GM23338 (cell line): ENCODE data around the gene SYNDIG1. TPM values are rescaled to one million over a fixed set of nuclear protein-coding genes. Genes with fewer than 3 reads are reported as not detected.

Experiments used
- ATAC-seq: fragments of 200-7000 bp; cut with Tn5 transposase; 3 replicates; pipeline ENCODE4 v1.9.1; 2020
- DNase-seq: peaks from one replicate; pipeline ENCODE4 v3.0.0-alpha.2; 2015; ENCODE audit warnings: low spot score
- H2AFZ ChIP-seq: fragments of 200-600 bp; sonication (generic); 2 replicates; pipeline ENCODE4 v1.8.0; 2016; ENCODE audit warnings: antibody characterized with exemption, mild to moderate bottlenecking, moderate library complexity
- H3F3A ChIP-seq: fragments of 200-600 bp; sonication (generic); replicated peaks from 2 replicates; pipeline ENCODE4 v1.8.0; 2017; ENCODE audit warnings: antibody characterized with exemption, mixed run types, low read depth
- H3K27ac ChIP-seq: fragments of 200-600 bp; sonication (generic); 2 replicates; pipeline ENCODE4 v1.6.1; 2016; ENCODE audit warnings: low read depth
- H3K27me3 ChIP-seq: fragments of 200-600 bp; sonication (generic); 2 replicates; pipeline ENCODE4 v1.8.0; 2016; ENCODE audit warnings: mild to moderate bottlenecking, mixed run types, moderate library complexity; ENCODE audit not compliant: insufficient read depth
- H3K36me3 ChIP-seq: fragments of 200-600 bp; sonication (generic); 2 replicates; pipeline ENCODE4 v1.8.0; 2016; ENCODE audit warnings: mild to moderate bottlenecking; ENCODE audit not compliant: insufficient read depth
- H3K4me1 ChIP-seq: fragments of 200-600 bp; sonication (generic); 2 replicates; pipeline ENCODE4 v1.8.0; 2016; ENCODE audit warnings: mild to moderate bottlenecking, moderate library complexity; ENCODE audit not compliant: insufficient read depth
- H3K4me2 ChIP-seq: fragments of 200-600 bp; sonication (generic); 2 replicates; pipeline ENCODE4 v1.7.1; 2017; ENCODE audit warnings: mixed run types
- H3K4me3 ChIP-seq: fragments of 200-600 bp; sonication (generic); 2 replicates; pipeline ENCODE4 v1.6.1; 2016; ENCODE audit warnings: mixed run types
- H3K79me2 ChIP-seq: fragments of 200-600 bp; sonication (generic); replicated peaks from 2 replicates; pipeline ENCODE4 v1.8.0; 2017; ENCODE audit warnings: mild to moderate bottlenecking; ENCODE audit not compliant: insufficient read depth
- H3K9me2 ChIP-seq: fragments of 200-600 bp; sonication (generic); 2 replicates; pipeline ENCODE4 v1.8.0; 2017; ENCODE audit not compliant: insufficient read depth
- H4K20me1 ChIP-seq: fragments of 200-600 bp; sonication (generic); replicated peaks from 2 replicates; pipeline ENCODE4 v1.8.0; 2017; ENCODE audit warnings: mild to moderate bottlenecking; ENCODE audit not compliant: insufficient read depth
- H3K27ac Mint-ChIP-seq: 2 replicates; pipeline ENCODE4 v1.8.0; 2020; ENCODE audit warnings: inconsistent platforms, mild to moderate bottlenecking, moderate library complexity, mixed read lengths
- H3K27me3 Mint-ChIP-seq: 3 replicates; pipeline ENCODE4 v1.8.0; 2022; ENCODE audit warnings: low read depth, mild to moderate bottlenecking, moderate library complexity, mixed read lengths, inconsistent platforms; ENCODE audit not compliant: insufficient read depth, poor library complexity
- H3K36me3 Mint-ChIP-seq: 3 replicates; pipeline ENCODE4 v1.8.0; 2021; ENCODE audit warnings: low read depth, mild to moderate bottlenecking, inconsistent platforms, moderate library complexity, mixed read lengths
- H3K4me1 Mint-ChIP-seq: 3 replicates; pipeline ENCODE4 v1.8.0; 2020; ENCODE audit warnings: mild to moderate bottlenecking, inconsistent platforms, mixed read lengths
- H3K4me3 Mint-ChIP-seq: 3 replicates; pipeline ENCODE4 v1.8.0; 2021; ENCODE audit warnings: moderate library complexity, mild to moderate bottlenecking, inconsistent platforms, mixed read lengths
- H3K9me3 Mint-ChIP-seq: 3 replicates; pipeline ENCODE4 v1.8.0; 2020; ENCODE audit warnings: moderate library complexity, mild to moderate bottlenecking, inconsistent platforms, mixed read lengths
- CREB1 ChIP-seq: fragments of 250-450 bp; sonication (Bioruptor Pico); IDR thresholded peaks from 2 replicates; pipeline ENCODE4 v1.5.0; 2020; ENCODE audit warnings: low read depth, mild to moderate bottlenecking, moderate library complexity
- EZH2 ChIP-seq: fragments of 200-600 bp; sonication (generic); IDR thresholded peaks from one replicate; pipeline ENCODE4 v1.8.0; 2017; ENCODE audit warnings: antibody characterized with exemption, mild to moderate bottlenecking, low read depth; ENCODE audit not compliant: unreplicated experiment
- EZH2phosphoT487 ChIP-seq: fragments of 200-600 bp; sonication (generic); IDR thresholded peaks from one replicate; pipeline ENCODE4 v1.8.1; 2018; ENCODE audit warnings: antibody characterized with exemption; ENCODE audit not compliant: unreplicated experiment
- NANOG ChIP-seq: IDR thresholded peaks from 2 replicates; pipeline ENCODE4 v1.6.1; 2016; ENCODE audit warnings: antibody characterized with exemption, borderline replicate concordance
- REST ChIP-seq: IDR thresholded peaks from one replicate; pipeline ENCODE4 v1.6.1; 2018; ENCODE audit warnings: antibody characterized with exemption; ENCODE audit not compliant: unreplicated experiment
- STAT1 ChIP-seq: IDR thresholded peaks from one replicate; pipeline ENCODE4 v1.6.1; 2016; ENCODE audit warnings: antibody characterized with exemption; ENCODE audit not compliant: unreplicated experiment
- ZNF331 ChIP-seq: fragments of 250-450 bp; sonication (Bioruptor Pico); IDR thresholded peaks from 2 replicates; pipeline ENCODE4 v1.5.0; 2020; ENCODE audit warnings: low read depth, mild to moderate bottlenecking, moderate library complexity
- ZNF462 ChIP-seq: fragments of 250-450 bp; sonication (Bioruptor Pico); IDR thresholded peaks from 2 replicates; pipeline ENCODE4 v1.5.0; 2020; ENCODE audit warnings: mild to moderate bottlenecking, moderate library complexity
- polyA plus RNA-seq: library from polyadenylated mRNA; unstranded; fragments of >200 nt; fragmentation: Nextera tagmentation; extraction: Ambion mirVana; gene quantifications from 2 replicates; pipeline ENCODE4 v1.2.1, GENCODE V29; 2016
- total RNA-seq: library from RNA; depleted of rRNA; stranded (reverse); fragments of >200 nt; shearing (Covaris generic); gene quantifications from 2 replicates; pipeline ENCODE4 v1.2.3, GENCODE V29; 2014
- TF ChIP-seq, protein P1 (sequence below), 2 experiments: fragments of 200-600 bp in 1 of 2; sonication (generic) in 1 of 2; conservative IDR thresholded peaks; 2 replicates each; pipeline versions ENCODE4 v1.5.1 to v1.6.1; 2016 to 2017; ENCODE audit warnings: antibody characterized with exemption in 2 of 2, low read depth in 2 of 2, mild to moderate bottlenecking in 2 of 2, moderate library complexity in 1 of 2

SYNDIG1 gene
- total and polyA plus RNA-seq, 2 experiments from 2014 or later: 2.8 to 4.8 TPM

DNA sequence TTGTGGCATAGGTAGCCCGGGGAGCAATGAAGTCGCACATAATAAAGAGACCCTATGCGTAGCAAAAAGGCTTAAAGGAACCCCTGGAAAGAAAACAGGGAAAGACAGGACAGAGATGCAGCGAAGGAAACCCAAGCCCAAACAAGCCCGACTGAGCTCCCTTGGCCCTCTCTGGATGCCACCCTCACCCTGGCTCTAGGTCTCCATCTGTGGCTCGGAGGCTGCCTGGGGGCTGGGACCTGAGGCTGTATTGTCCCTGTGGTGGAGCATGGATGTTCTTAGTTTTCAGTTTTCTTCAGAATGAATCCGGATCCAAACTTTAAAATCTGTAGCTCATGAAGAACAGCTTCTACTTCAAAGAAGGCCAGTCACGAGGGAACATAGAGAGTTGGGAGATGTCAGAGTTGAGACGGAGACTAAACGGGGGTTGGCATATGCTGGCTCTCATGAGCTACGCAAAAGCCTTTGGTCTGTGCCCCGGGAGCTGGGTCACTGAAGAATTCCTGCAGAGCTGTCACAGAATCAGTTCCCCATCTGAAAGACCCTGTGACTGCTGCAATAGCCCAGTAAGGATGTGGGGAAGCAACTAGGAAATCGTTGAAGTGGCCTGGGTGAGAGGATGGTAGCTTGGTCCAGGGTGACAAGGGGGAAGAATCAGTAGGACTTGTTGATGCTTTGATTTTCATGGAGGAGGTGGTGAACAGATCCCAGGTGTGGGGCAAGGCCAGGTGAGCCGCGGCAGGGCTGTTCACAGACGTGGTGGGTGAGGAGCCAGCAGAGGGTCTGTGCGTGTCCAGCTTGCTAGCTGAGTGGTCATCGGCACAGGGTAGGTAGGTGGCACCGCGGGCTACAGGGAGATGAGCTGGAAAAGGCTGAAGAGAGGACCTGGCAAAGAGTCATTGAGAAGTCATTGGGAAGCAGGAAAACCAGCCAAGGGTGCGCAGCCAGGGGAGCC lies 35.2 kb downstream of the SYNDIG1 start:
- H3K36me3 Mint-ChIP-seq: peaks cover 3% of the 10 kb centered on the region
- ATAC-seq (no peak), DNase-seq (no peak)
- Histone ChIP-seq H3K27ac (no peak overlapping the region), H2AFZ (no peak overlapping the region), H3K36me3 (no peaks in the 10 kb centered on the region), H3K79me2 (no peaks in the 10 kb centered on the region), H3K4me2 (no peak overlapping the region), H3K4me1 (no peaks in the 10 kb centered on the region), H4K20me1 (no peaks in the 10 kb centered on the region), H3K27me3 (no peaks in the 10 kb centered on the region), H3K4me3 (no peak overlapping the region), H3K9me2 (no peaks in the 10 kb centered on the region), H3F3A (no peaks in the 10 kb centered on the region)
- H3K4me1 Mint-ChIP-seq: peaks cover 6% of the 10 kb centered on the region
- peaks cover 8% of the 10 kb centered on the region for H3K27me3 Mint-ChIP-seq
- no peak for TF ChIP-seq CREB1 (CRISPR knock-in tag)
- no peak for TF ChIP-seq EZH2
- TF ChIP-seq REST: no peak
- TF ChIP-seq NANOG: no peak
- no peak for TF ChIP-seq EZH2phosphoT487
- no peak for TF ChIP-seq STAT1
- TF ChIP-seq ZNF331 (CRISPR knock-in tag): no peak
- TF ChIP-seq, protein P1, sequence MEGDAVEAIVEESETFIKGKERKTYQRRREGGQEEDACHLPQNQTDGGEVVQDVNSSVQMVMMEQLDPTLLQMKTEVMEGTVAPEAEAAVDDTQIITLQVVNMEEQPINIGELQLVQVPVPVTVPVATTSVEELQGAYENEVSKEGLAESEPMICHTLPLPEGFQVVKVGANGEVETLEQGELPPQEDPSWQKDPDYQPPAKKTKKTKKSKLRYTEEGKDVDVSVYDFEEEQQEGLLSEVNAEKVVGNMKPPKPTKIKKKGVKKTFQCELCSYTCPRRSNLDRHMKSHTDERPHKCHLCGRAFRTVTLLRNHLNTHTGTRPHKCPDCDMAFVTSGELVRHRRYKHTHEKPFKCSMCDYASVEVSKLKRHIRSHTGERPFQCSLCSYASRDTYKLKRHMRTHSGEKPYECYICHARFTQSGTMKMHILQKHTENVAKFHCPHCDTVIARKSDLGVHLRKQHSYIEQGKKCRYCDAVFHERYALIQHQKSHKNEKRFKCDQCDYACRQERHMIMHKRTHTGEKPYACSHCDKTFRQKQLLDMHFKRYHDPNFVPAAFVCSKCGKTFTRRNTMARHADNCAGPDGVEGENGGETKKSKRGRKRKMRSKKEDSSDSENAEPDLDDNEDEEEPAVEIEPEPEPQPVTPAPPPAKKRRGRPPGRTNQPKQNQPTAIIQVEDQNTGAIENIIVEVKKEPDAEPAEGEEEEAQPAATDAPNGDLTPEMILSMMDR (conservative IDR thresholded peaks at IDR 0.05; ENCODE audit: low read depth in 2 of 2): no peak
- no peak for TF ChIP-seq ZNF462 (CRISPR knock-in tag)
- no peak overlapping the region for H3K4me3 Mint-ChIP-seq
- H3K9me3 Mint-ChIP-seq: no peaks in the 10 kb centered on the region; the same call in 2 of the 3 replicates
- H3K27ac Mint-ChIP-seq: peak overlapping the region; percentile 43; the same call in 1 of the 2 replicates
